Kidney (tissue), 14 donors: ENCODE data around the gene ATG13. TPM values are rescaled to one million over a fixed set of nuclear protein-coding genes. Genes with fewer than 3 reads are reported as not detected.

Experiments
- DNase-seq, 5 donors: peaks; one replicate each; pipeline ENCODE4 v3.0.0-alpha.2; 2013 to 2020
- FAIRE-seq: peaks from 2 replicates; lab custom pipeline; 2012; peaks lifted over from hg19 to GRCh38; lab: Jason Lieb, UNC
- H3K27ac ChIP-seq, 2 donors: one replicate each; pipeline ENCODE4 v1.7.0; 2013; ENCODE audit warnings: low read depth in 2 of 2, low read length in 2 of 2, inconsistent platforms in 1 of 2
- H3K27me3 ChIP-seq: one replicate; pipeline ENCODE4 v1.7.1; 2013; ENCODE audit warnings: low read length, inconsistent platforms; ENCODE audit not compliant: control insufficient read depth, insufficient read depth
- H3K36me3 ChIP-seq, 3 donors: one replicate each; pipeline versions ENCODE4 v1.7.0 to v1.7.1; 2013; ENCODE audit warnings: low read length in 3 of 3, control low read depth in 1 of 3, inconsistent platforms in 1 of 3; ENCODE audit not compliant: insufficient read depth in 3 of 3, control insufficient read depth in 2 of 3
- H3K4me1 ChIP-seq, 3 donors: one replicate each; pipeline versions ENCODE4 v1.7.0 to v1.7.1; 2013; ENCODE audit warnings: low read length in 3 of 3, inconsistent platforms in 1 of 3, low read depth in 1 of 3; ENCODE audit not compliant: control insufficient read depth in 2 of 3, insufficient read depth in 2 of 3
- H3K4me3 ChIP-seq, 3 donors: one replicate each; pipeline versions ENCODE4 v1.7.0 to v1.8.1; 2013; ENCODE audit warnings: low read length in 3 of 3, control low read depth in 1 of 3, inconsistent platforms in 1 of 3
- H3K9ac ChIP-seq, 3 donors: one replicate each; pipeline versions ENCODE4 v1.7.0 to v1.7.1; 2013; ENCODE audit warnings: low read length in 3 of 3, control low read depth in 1 of 3, inconsistent platforms in 1 of 3
- H3K9me3 ChIP-seq, 3 donors: one replicate each; pipeline versions ENCODE4 v1.7.0 to v1.7.1; 2013; ENCODE audit warnings: low read length in 3 of 3, control low read depth in 1 of 3, inconsistent platforms in 1 of 3; ENCODE audit not compliant: control insufficient read depth in 2 of 3, insufficient read depth in 1 of 3
- intact Hi-C: fragments of 100-400 bp; cut with DNase I; formaldehyde crosslinking; loops from one replicate; pipeline ENCODE4 v1.11.1; 2022
- polyA plus RNA-seq: library from polyadenylated mRNA; stranded (reverse); fragments of 350-450 nt; fragmentation: Illumina TruSeq; extraction: RNeasy Lipid Tissue Mini Kit (QIAGEN cat#74804); gene quantifications from one replicate; pipeline ENCODE4 v1.2.3, GENCODE V29; 2014; ENCODE audit warnings: low read depth, low replicate concordance; ENCODE audit not compliant: insufficient read depth
- total RNA-seq: library from RNA; stranded (reverse); fragmentation: NEBNext Ultra II Directional; extraction: Animal tissue kit (Norgen Biotek cat#: 25700); gene quantifications from one replicate; pipeline ENCODE4 v1.2.1, GENCODE V29; 2021
- TF ChIP-seq, protein P1 (sequence below): IDR thresholded peaks from 3 replicates; pipeline ENCODE4 v1.5.1; 2012; ENCODE audit warnings: mild to moderate bottlenecking, moderate library complexity, borderline replicate concordance; ENCODE audit not compliant: insufficient read depth; ENCODE audit errors: extremely low read depth
- donor health status: control.
- donor health status: control.
- donor health status: control.
- donor health status: control.
- donor health status: control.
- donor health status: DM: yes; HTN: yes; CAD: no.
- donor health status: Normal renal cell carcinoma (clear cell type).

Gene ATG13
- total and polyA plus RNA-seq, 2 donors from 2014 or later = 40.1 to 73.5 TPM

DNA sequence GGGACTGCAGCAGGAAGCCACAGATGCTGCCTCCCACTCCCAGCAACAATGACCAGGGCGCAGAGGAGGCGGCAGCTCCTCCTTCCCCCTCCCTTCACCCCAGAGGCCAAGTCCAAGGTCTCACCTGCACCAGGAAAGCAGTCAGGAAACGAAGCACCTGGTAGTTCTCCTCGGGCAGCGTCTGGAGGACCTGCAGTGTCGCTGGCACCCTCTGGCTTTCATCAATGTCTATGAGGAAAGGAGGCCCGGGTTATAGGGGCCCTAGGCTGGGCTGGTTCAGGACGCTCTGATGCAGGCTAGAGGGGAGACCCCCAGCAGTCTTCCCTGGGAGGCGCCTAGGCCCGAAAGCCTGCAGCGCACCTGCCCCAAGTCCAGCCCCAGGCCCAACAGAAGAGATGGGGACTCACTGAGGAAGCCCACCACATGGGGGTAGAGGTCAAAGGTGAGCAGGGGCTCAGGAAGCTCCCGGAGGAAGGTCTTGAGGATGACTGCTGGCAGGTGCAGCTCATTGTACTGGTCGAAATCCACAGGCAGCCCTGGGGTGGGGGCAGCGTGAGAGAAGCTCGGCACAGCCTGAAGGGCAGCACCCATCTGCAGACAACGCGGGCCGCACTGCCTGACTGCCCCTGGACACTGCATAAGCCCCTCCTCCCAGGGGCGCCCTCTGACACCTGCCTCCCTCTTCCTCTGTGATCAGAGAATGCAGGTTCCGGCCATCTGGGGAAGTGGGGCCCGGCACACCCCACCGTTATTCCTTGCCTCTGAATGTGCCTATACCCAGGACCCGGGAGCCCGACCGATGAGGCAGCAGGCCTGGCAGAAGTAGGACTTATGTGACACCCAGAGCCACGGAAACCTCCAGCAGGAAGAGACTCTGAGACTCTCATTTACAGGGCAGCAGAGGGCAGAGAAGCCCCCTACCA, 62.1 kb downstream of the ATG13 start:
- DNase-seq = peak in 1 of 5 donors; percentile 66
- H3K4me3 ChIP-seq = no peak overlapping the region
- no peak overlapping the region for H3K27ac ChIP-seq
- H3K36me3 ChIP-seq = peaks cover 0 to 28% (median 13%) of the 10 kb centered on the region in 3 donors
- H3K27me3 ChIP-seq = no peaks in the 10 kb centered on the region
- no peak overlapping the region for H3K9ac ChIP-seq
- no peaks in the 10 kb centered on the region for H3K9me3 ChIP-seq
- intact Hi-C loops = no loop called here
- FAIRE-seq = no peak
- TF ChIP-seq, protein P1, sequence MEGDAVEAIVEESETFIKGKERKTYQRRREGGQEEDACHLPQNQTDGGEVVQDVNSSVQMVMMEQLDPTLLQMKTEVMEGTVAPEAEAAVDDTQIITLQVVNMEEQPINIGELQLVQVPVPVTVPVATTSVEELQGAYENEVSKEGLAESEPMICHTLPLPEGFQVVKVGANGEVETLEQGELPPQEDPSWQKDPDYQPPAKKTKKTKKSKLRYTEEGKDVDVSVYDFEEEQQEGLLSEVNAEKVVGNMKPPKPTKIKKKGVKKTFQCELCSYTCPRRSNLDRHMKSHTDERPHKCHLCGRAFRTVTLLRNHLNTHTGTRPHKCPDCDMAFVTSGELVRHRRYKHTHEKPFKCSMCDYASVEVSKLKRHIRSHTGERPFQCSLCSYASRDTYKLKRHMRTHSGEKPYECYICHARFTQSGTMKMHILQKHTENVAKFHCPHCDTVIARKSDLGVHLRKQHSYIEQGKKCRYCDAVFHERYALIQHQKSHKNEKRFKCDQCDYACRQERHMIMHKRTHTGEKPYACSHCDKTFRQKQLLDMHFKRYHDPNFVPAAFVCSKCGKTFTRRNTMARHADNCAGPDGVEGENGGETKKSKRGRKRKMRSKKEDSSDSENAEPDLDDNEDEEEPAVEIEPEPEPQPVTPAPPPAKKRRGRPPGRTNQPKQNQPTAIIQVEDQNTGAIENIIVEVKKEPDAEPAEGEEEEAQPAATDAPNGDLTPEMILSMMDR = no peak
- H3K4me1 ChIP-seq = peaks cover 0 to 22% (median 0%) of the 10 kb centered on the region in 3 donors

- no peaks in the 10 kb centered on the region for H3K27me3 ChIP-seq
- no peaks in the 10 kb centered on the region for H3K9me3 ChIP-seq
- H3K4me1 ChIP-seq = peaks cover 0 to 14% (median 0%) of the 10 kb centered on the region in 3 donors
- no peak overlapping the region for H3K27ac ChIP-seq
- no peak overlapping the region for H3K9ac ChIP-seq
- DNase-seq = peak in 1 of 5 donors; percentile 64
- intact Hi-C loops = no loop called here
- no peak overlapping the region for H3K4me3 ChIP-seq
- TF ChIP-seq, protein P1 = no peak
- no peak for FAIRE-seq
- H3K36me3 ChIP-seq = peaks cover 0 to 28% (median 13%) of the 10 kb centered on the region in 3 donors
Observed at GRCh38 chr11:46680164-46680760, 62.9 kb downstream of the ATG13 start.

- no peak for FAIRE-seq
- Histone ChIP-seq H3K9ac (no peak overlapping the region), H3K4me3 (no peak overlapping the region), H3K27ac (no peak overlapping the region), H3K36me3 (peaks cover 0 to 28% (median 13%) of the 10 kb centered on the region in 3 donors), H3K27me3 (no peaks in the 10 kb centered on the region), H3K9me3 (no peaks in the 10 kb centered on the region), H3K4me1 (peaks cover 0 to 8% (median 0%) of the 10 kb centered on the region in 3 donors)
- intact Hi-C loops = no loop called here
- DNase-seq = peak in 1 of 5 donors; percentile 53
- TF ChIP-seq, protein P1 = no peak
Observed at GRCh38 chr11:46680815-46681214, 63.5 kb downstream of the ATG13 start.
